ENCODE measurements around the gene HDAC4. TPM values are rescaled to one million over a fixed set of nuclear protein-coding genes. Genes with fewer than 3 reads are reported as not detected.

The HDAC4 gene
- total and polyA plus RNA-seq, 10 of the 15 experiments (the other 5 are each of a cell fraction or from before 2014, with no cell fraction given), result 0.22 to 15.7 (median 4.8) TPM

GRCh38 chr2:239107936-239108335 lies 292.9 kb downstream of the HDAC4 start (continued):
- TF ChIP-seq ZZZ3 (IDR thresholded peaks at IDR 0.05; ENCODE audit: control insufficient read depth, insufficient read length, low read depth) (no peak), CREB1 (IDR thresholded peaks at IDR 0.05; ENCODE audit: low read depth) (no peak)
- TF ChIP-seq, protein P1, sequence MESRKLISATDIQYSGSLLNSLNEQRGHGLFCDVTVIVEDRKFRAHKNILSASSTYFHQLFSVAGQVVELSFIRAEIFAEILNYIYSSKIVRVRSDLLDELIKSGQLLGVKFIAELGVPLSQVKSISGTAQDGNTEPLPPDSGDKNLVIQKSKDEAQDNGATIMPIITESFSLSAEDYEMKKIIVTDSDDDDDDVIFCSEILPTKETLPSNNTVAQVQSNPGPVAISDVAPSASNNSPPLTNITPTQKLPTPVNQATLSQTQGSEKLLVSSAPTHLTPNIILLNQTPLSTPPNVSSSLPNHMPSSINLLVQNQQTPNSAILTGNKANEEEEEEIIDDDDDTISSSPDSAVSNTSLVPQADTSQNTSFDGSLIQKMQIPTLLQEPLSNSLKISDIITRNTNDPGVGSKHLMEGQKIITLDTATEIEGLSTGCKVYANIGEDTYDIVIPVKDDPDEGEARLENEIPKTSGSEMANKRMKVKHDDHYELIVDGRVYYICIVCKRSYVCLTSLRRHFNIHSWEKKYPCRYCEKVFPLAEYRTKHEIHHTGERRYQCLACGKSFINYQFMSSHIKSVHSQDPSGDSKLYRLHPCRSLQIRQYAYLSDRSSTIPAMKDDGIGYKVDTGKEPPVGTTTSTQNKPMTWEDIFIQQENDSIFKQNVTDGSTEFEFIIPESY (IDR thresholded peaks at IDR 0.05), result no peak

DNA sequence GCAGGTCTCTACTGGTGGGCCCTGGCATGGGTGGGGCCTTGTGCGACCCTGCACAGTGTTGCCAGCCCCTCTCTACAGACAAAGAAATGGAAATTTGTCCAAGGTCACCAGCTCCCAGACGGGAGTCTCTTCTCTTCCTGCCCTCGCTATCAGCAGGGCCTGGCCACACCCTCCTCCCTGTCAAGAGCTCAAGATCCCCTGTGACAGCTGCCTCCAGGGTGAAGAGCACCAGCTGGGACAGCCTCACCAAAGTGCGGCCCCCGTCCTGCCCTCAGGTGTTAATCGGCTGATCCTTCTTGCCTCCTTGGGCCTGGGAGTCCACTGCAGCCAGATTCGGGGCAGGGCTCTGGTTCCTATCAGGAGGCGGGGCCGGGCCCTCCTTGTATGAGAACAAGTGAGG lies 293.9 kb downstream of the HDAC4 start:
- Histone ChIP-seq H3K36me3 (ENCODE audit: control insufficient read depth in 2 of 2, insufficient read depth in 2 of 2, low read length in 1 of 2) (no peaks in the 10 kb centered on the region), H3K4me2 (ENCODE audit: control insufficient read depth, insufficient read depth) (no peak overlapping the region), H3K4me1 (ENCODE audit: control insufficient read depth, insufficient read depth, low read length) (no peaks in the 10 kb centered on the region), H3K9me3 (replicated peaks; ENCODE audit: control insufficient read depth, insufficient read depth, low read length) (no peaks in the 10 kb centered on the region), H3K79me2 (ENCODE audit: control insufficient read depth, insufficient read depth, low read length) (no peaks in the 10 kb centered on the region), H3K4me3 (no peak overlapping the region), H4K20me1 (ENCODE audit: control insufficient read depth, insufficient read depth) (no peaks in the 10 kb centered on the region), H2AFZ (ENCODE audit: control insufficient read depth, low read depth, low read length) (no peak overlapping the region), H3K27ac (ENCODE audit: control insufficient read depth, insufficient read depth) (no peak overlapping the region), H3K27me3 (replicated peaks in 1 of 2; ENCODE audit: control insufficient read depth in 2 of 2, insufficient read depth in 2 of 2, low read length in 1 of 2) (no peaks in the 10 kb centered on the region), H3K9ac (ENCODE audit: control insufficient read depth, insufficient read depth, low read length) (no peak overlapping the region)
- ATAC-seq (no peak), FAIRE-seq (no peak), DNase-seq (ENCODE audit: low read depth, low spot score) (no peak)
- RAD21 ChIA-PET (ENCODE audit: unreplicated experiment), result interaction anchor here (0.5 kb wide), 1 partner anchor 17 kb away, joined by 3 read pairs; no protein-coding TSS in a partner anchor
- no TSS peak for BruUV-seq (replicated peaks)
- TF ChIP-seq GATAD2B (conservative IDR thresholded peaks at IDR 0.05; ENCODE audit: low read depth), result no peak
- TF ChIP-seq ZSCAN29 (IDR thresholded peaks at IDR 0.05), result no peak
- TF ChIP-seq FOS (IDR thresholded peaks at IDR 0.05; ENCODE audit: borderline replicate concordance, extremely low read depth, insufficient read length), result no peak
- TF ChIP-seq ZNF24 (IDR thresholded peaks at IDR 0.05), result no peak
- POLR2A ChIA-PET, result no interaction called here
- in situ Hi-C loops (cut with MboI) (no loop called here), intact Hi-C loops (cut with micrococcal nuclease; ENCODE audit: unreplicated experiment) (no loop called here)
- WGBS (ENCODE audit: insufficient coverage, insufficient replicate concordance, low lambda C conversion rate, missing lambda C conversion rate), result 90% methylated on average over 9 of the region's 9 CpGs
- SMC1A ChIA-PET (ENCODE audit: uncharacterized antibody, unreplicated experiment), result no interaction called here
- CTCF ChIA-PET, result no interaction called here

All from GM12878 (cell line).